H1 (cell line): ENCODE data around the gene PSG7.
"Not testable (repeated sequence)": the region's sequence is repeated elsewhere in the genome, so short reads cannot be mapped to it uniquely, and the experiment has no call there.

Source experiments
- JUND ChIP-seq: IDR thresholded peaks from 2 replicates; pipeline ENCODE4 v1.6.1; 2011; ENCODE audit warnings: mild to moderate bottlenecking, improper control_type of control experiment, low read length
- MAFK ChIP-seq: IDR thresholded peaks from 2 replicates; pipeline ENCODE4 v1.6.1; 2012; ENCODE audit warnings: low read depth, mild to moderate bottlenecking, improper control_type of control experiment, low read length
- POLR2AphosphoS5 ChIP-seq: IDR thresholded peaks from 2 replicates; pipeline ENCODE4 v1.6.1; 2011; ENCODE audit warnings: low read depth, low read length

DNA sequence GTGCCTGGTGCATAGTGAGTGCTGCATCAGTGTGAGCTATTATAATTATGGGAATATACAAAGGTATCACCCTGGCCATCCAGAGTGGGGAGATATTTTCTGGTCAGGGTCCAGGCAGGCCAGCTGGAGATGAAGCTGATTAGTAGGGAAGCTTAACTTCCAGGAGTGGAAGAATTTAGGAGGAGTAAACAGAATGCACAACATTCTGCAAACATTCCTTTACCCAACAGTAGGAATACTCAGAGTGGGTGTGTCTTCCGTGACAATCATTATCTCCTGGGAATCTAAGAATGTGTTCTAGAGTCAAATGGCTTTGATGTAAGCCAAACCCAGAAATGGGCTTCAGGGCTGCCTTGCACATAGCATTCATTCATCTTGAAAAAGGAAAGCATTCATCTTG, 38.4 kb downstream of the PSG7 start:
- TF ChIP-seq JUND, POLR2AphosphoS5, MAFK: not testable (repeated sequence)
